ENCODE data around the gene KRR1. TPM values are rescaled to one million over a fixed set of nuclear protein-coding genes. Genes with fewer than 3 reads are reported as not detected.
"Not testable (repeated sequence)": the region's sequence is repeated elsewhere in the genome, so short reads cannot be mapped to it uniquely, and the experiment has no call there.

KRR1 gene
- total RNA-seq, 1 donor from 2014 or later = 53.2 TPM

DNA sequence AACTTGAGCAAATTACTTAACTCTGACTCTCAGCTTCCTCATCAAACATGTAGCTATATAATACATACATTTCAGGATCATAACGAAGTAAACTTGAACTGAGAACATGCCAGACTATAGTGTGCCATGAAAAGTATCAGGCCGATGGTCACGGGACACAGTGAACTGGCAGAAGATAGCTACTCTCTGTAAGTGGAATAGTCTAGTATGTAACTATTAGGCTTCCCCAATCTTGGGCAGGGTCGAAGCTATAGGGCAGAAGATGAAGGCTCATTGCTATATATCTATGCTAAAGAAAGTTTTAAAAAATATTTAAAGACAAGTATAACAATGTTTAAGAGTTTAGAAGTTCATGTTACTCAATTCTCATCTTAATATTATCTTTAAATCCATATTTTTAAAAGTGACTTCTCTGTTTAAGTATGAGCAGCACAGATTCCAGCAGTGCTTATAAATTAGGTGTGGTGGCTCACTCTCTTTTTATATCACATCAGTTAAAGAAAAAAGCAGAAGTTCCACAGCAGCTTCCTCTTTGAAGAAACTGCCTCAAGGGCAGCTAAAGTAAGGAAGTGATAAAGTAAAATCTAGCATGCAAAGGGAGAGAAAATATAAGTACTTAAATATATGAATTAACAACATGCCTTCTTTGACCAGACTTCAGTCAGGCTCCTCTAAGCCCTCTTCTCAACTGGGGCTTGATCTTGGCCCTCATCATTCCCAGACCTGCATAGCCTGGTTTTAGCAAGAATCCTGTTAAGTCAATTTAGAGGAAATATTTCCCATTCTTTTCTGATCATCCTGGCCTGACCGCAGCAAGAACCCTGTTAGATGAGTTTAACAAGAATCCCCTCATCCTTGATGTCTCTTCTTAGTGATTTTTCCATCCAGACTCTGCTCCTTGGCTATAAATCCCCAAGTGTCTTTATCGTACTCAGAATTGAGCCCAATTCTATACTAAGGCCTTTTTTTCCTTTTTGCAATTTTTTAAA, 39.2 kb downstream of the KRR1 start:
- H3K4me1 Mint-ChIP-seq (ENCODE audit: unreplicated experiment) = no peaks in the 10 kb centered on the region
- H3K27ac Mint-ChIP-seq (ENCODE audit: unreplicated experiment) = no peak overlapping the region
- no peaks in the 10 kb centered on the region for H3K9me3 Mint-ChIP-seq (ENCODE audit: unreplicated experiment)
- no peak for DNase-seq (ENCODE audit: low spot score)
- TF ChIP-seq, protein P1, sequence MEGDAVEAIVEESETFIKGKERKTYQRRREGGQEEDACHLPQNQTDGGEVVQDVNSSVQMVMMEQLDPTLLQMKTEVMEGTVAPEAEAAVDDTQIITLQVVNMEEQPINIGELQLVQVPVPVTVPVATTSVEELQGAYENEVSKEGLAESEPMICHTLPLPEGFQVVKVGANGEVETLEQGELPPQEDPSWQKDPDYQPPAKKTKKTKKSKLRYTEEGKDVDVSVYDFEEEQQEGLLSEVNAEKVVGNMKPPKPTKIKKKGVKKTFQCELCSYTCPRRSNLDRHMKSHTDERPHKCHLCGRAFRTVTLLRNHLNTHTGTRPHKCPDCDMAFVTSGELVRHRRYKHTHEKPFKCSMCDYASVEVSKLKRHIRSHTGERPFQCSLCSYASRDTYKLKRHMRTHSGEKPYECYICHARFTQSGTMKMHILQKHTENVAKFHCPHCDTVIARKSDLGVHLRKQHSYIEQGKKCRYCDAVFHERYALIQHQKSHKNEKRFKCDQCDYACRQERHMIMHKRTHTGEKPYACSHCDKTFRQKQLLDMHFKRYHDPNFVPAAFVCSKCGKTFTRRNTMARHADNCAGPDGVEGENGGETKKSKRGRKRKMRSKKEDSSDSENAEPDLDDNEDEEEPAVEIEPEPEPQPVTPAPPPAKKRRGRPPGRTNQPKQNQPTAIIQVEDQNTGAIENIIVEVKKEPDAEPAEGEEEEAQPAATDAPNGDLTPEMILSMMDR (IDR thresholded peaks at IDR 0.05; ENCODE audit: unreplicated experiment) = no peak
- no peaks in the 10 kb centered on the region for H3K36me3 Mint-ChIP-seq (ENCODE audit: low read depth, unreplicated experiment)
- H3K27me3 Mint-ChIP-seq (ENCODE audit: unreplicated experiment) = peaks cover 2% of the 10 kb centered on the region
- no peak overlapping the region for H3K4me3 Mint-ChIP-seq (ENCODE audit: unreplicated experiment)

DNA sequence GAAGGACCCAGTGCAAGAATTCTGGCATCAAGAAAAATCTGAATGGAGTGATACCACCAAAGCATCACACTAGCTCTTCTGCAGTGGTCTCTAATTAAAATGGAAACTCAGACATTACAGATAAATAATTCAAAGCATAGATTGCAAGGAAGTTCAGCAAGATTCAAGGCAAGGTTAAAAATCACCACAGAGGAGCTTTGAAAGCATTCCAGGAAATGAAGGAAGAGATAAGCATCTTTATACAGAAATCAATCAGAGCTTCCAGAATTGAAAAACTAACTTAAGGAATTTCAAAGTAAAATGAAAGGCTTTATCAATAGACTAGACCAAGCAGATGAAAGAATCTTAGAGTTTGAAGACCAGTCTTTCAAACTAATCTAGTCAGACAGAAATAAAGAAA, 51.2 kb downstream of the KRR1 start:
- H3K4me3 Mint-ChIP-seq (ENCODE audit: unreplicated experiment) = no peak overlapping the region
- H3K27ac Mint-ChIP-seq (ENCODE audit: unreplicated experiment) = no peak overlapping the region
- H3K9me3 Mint-ChIP-seq (ENCODE audit: unreplicated experiment) = peaks cover 3% of the 10 kb centered on the region

DNA sequence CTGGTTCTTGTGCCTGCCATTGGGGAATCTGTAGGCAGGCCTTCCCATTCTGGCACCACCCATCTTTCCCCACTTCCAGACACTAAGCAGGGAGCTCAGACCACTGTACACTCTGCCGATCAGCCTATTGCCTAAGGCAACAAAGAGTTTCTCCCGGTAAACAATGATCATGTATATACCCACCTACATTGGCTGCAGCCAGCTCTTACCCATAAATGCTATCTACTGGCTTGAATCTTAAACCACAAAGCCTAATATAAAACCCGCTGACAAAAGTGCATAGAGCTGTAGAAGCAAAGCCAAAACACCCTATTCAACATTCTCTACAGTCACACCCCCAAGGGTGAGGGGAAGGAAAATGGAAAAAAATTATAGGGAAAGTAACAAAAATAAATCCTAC, 51.7 kb downstream of the KRR1 start:
- no peaks in the 10 kb centered on the region for H3K4me1 Mint-ChIP-seq (ENCODE audit: unreplicated experiment)
- H3K36me3 Mint-ChIP-seq (ENCODE audit: low read depth, unreplicated experiment) = peaks cover 4% of the 10 kb centered on the region
- no peaks in the 10 kb centered on the region for H3K27me3 Mint-ChIP-seq (ENCODE audit: unreplicated experiment)
- DNase-seq (ENCODE audit: low spot score) = no peak
- H3K9me3 Mint-ChIP-seq (ENCODE audit: unreplicated experiment) = peaks cover 3% of the 10 kb centered on the region
- H3K27ac Mint-ChIP-seq (ENCODE audit: unreplicated experiment) = no peak overlapping the region
- H3K4me3 Mint-ChIP-seq (ENCODE audit: unreplicated experiment) = no peak overlapping the region
- TF ChIP-seq, protein P1 (IDR thresholded peaks at IDR 0.05; ENCODE audit: unreplicated experiment) = no peak

More for the DNA sequence above, 51.2 kb downstream of the KRR1 start:
- no peaks in the 10 kb centered on the region for H3K27me3 Mint-ChIP-seq (ENCODE audit: unreplicated experiment)
- H3K4me1 Mint-ChIP-seq (ENCODE audit: unreplicated experiment) = no peaks in the 10 kb centered on the region
- TF ChIP-seq, protein P1 (IDR thresholded peaks at IDR 0.05; ENCODE audit: unreplicated experiment) = no peak
- peaks cover 4% of the 10 kb centered on the region for H3K36me3 Mint-ChIP-seq (ENCODE audit: low read depth, unreplicated experiment)
- DNase-seq (ENCODE audit: low spot score) = no peak

DNA sequence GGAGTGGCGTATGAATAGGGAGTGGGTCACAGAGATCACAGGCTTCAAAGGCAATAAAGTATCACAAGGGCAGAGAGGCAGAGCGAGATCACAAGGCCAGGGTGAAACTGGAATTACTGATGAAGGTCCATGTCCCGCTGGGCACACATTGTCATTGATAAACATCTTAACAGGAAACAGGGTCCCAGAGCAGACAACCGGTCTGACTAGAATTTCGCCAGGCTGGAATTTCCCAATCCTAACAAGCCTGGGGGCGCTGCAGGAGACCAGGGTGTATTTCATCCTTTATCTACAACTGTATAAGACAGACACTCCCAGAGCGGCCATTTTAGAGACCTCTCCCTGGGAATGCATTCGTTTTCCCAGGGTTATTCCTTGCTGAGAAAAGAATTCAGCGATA, 53.5 kb downstream of the KRR1 start:
- H3K4me3 Mint-ChIP-seq (ENCODE audit: unreplicated experiment); H3K36me3 Mint-ChIP-seq (ENCODE audit: low read depth, unreplicated experiment); H3K9me3 Mint-ChIP-seq (ENCODE audit: unreplicated experiment); H3K27ac Mint-ChIP-seq (ENCODE audit: unreplicated experiment); DNase-seq (ENCODE audit: low spot score); H3K4me1 Mint-ChIP-seq (ENCODE audit: unreplicated experiment); H3K27me3 Mint-ChIP-seq (ENCODE audit: unreplicated experiment): not testable (repeated sequence)

DNA sequence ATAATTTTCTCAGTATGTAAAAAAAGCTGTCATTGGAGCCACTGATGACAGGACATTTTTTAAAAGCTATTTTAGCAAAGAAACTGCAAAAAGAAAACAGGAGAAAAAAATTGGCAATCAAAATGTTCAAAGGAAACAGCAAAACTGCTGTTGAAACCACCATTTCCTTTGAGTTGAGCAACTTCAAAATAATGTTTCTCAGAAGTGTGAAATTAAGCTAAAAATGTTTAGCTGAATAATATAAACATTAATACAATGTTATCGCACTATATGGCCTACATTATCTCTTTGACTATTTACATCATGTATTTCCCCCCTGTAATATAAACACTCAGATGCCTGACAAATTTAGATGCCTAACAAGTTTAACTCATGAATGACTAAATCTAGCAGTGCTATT, 54.2 kb downstream of the KRR1 start:
- peaks cover 4% of the 10 kb centered on the region for H3K36me3 Mint-ChIP-seq (ENCODE audit: low read depth, unreplicated experiment)
- no peak for DNase-seq (ENCODE audit: low spot score)
- H3K4me1 Mint-ChIP-seq (ENCODE audit: unreplicated experiment) = no peaks in the 10 kb centered on the region
- H3K4me3 Mint-ChIP-seq (ENCODE audit: unreplicated experiment) = no peak overlapping the region
- H3K27me3 Mint-ChIP-seq (ENCODE audit: unreplicated experiment) = no peaks in the 10 kb centered on the region
- TF ChIP-seq, protein P1 (IDR thresholded peaks at IDR 0.05; ENCODE audit: unreplicated experiment) = no peak
- H3K27ac Mint-ChIP-seq (ENCODE audit: unreplicated experiment) = no peak overlapping the region
- H3K9me3 Mint-ChIP-seq (ENCODE audit: unreplicated experiment) = peaks cover 3% of the 10 kb centered on the region

Measured in endothelial cell (in vitro differentiated cells).